HG03575 (cell line): Measurements from ENCODE around the gene FNDC3A.
A peak's percentile ranks its signal among the peaks of the same experiment; 100 is the strongest.
"Not testable (repeated sequence)": the region's sequence is repeated elsewhere in the genome, so short reads cannot be mapped to it uniquely, and the experiment has no call there.

Experiments used
- ATAC-seq: cut with Tn5 transposase; IDR thresholded peaks from one replicate; pipeline ENCODE4 v1.9.1; 2021; ENCODE audit not compliant: unreplicated experiment, insufficient number of reproducible peaks, low FRiP score; ENCODE audit errors: extremely low read depth

Gene FNDC3A

DNA sequence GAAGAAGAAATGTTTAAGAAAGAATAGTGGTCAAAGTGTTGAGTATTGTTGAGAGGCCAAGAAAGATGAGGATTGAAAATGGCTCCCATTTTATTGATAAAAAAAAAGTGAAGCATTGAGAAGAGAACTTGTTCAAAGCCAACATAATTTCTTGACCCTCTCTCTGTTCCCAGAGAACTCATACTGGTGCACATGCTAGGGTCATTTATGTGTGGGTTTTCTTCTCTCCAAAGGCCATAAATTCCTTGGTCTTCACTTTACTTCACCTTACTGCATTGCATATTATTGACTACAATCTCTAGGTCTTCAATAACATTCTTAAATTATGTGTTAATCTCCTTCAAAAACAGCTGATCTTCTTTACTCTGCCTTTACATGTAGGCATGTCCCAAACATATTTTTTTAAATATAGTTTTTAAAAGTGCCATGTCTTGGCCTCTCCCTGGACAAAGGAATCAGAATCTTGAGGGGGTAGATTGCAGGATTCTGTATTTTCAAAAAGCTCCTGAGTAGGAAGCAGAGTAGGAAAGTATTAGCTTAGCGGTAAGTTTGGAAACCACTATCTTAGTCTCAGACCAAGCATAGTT, 1.8 kb upstream of the FNDC3A start:
- ATAC-seq, result no peak

DNA sequence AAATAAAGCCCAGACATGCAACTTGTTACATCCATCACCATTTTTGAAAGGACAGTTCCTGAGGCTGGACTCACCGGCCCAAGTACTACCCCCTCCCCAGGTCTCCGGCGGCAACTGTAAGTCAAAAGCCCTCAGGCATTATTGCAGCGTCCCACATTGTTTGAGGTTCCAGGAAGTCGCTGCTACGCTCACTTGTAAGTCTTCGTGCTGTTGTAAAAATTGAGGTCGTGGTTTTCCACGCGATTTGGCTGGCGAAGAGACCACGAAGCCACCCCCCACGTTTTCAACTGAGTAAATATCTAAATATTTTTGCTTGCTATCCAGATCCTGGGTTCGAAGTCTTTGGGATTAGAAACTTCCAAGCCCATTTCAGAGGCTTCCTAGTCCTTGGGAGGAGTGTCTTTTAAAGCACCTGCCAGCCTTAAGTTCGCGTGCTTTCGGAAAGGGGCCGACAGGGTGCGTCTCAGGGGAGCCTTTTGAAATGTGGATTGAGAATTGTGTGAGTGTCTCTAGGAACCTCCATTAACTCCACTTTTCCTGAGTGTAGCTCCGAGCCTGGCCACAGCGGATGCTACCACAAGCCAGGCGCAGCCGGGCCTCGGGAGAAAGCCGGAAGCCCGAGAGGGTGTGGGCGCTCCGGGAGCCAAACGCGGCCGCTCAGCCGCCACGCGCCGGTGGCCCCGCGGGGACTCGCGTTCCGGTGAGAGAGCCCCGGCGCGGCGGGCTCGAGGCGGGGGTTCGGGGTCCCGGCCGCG, 434 bp upstream of the FNDC3A start:
- ATAC-seq, result no peak

DNA sequence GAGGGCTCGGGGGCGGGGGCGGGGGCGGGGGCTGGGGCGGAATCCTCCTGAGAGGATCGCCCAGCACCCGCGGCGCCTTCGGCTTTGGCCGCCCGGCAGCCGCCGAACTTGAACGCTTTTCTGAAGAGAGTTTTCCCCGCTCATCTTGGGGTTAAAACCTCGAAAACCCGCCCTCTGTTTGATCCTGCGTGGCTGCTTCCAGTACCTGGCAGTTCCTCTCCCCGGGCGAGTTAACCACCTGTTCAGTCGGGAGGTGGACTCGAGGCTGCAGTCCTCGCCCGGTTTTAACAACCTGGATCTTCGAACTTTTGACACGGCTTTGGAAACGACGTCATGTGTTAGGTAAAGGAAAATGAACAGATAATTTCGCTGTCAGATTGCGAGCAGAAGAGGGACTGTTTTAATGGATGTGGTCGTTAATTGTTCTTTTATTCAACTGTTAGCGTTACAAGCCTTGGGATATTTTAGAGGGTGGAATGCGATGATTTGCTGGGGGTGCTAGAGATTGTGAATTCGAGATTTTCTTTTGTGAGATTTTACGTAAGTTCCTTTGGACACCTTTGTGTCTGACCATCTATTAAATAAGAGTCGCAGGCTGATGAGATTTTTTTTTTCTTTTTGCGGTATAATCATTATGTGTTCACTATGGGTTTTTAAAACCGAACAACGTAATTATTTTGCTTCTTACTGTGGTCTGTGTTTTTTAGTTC, 1.0 kb downstream of the FNDC3A start:
- ATAC-seq, result no peak

GRCh38 chr13:48977286-48977625, 1.5 kb downstream of the FNDC3A start:
- ATAC-seq, result no peak

GRCh38 chr13:48977973-48978372, 2.3 kb downstream of the FNDC3A start:
- no peak for ATAC-seq

DNA sequence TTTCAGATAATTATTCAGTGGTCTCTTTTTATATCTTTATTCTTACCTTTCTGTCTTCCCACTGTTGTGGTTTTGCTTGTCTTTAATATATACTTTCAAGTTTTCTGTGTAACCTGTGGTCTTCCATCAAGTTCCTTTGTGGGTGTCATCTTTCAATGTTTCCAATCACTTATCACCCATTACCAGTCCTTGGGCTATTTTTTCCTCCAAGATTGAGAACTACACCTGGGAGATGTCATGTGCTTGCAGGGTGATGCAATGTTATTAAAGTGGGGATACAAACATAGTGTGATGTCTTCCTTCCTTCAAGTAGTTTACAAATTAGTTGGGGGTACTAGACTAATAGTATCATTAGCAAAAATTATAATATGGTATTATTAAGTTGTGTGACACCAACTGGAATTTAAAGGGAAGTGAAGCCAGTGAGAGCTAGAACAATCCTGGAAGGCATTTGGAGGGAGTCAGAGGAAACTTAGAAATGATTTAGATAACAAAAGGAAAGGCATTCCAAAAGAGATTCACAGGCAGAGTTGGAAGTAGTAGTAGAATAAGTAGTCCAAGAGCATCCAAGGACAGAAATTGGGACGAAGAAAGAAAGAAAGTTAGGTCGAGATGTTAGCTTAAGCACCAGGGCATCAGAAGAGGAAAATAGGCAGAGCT, 3.4 kb downstream of the FNDC3A start:
- no peak for ATAC-seq

DNA sequence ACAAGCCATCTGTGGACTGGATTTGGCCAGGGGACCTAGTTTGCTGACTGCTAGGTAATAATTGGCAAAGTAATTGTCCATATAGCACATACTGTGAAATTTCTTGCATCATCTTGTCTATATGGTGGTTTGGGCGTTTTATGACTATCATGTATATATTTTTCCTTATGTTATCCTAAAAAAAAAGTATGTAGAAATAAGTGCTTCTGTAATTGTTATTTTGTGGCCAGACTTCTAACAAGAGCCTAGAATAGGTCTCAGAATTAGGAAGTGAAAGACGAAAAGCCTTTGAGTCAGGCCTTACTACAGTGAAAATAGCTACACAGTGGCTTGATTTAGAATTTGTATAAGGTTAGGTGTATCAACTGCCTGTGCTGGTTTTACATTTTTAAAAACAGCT, 4.2 kb downstream of the FNDC3A start:
- ATAC-seq, result peak; percentile 39

GRCh38 chr13:48983331-48983730, 7.6 kb downstream of the FNDC3A start:
- no peak for ATAC-seq

- ATAC-seq, result no peak
Measured at GRCh38 chr13:48985756-48986155, 10.0 kb downstream of the FNDC3A start.

- no peak for ATAC-seq
Measured at GRCh38 chr13:48990900-48991299, 15.2 kb downstream of the FNDC3A start.

GRCh38 chr13:48993150-48993549, 17.4 kb downstream of the FNDC3A start:
- ATAC-seq, result no peak

- ATAC-seq, result no peak
Measured at GRCh38 chr13:48994706-48995105, 19.0 kb downstream of the FNDC3A start.

DNA sequence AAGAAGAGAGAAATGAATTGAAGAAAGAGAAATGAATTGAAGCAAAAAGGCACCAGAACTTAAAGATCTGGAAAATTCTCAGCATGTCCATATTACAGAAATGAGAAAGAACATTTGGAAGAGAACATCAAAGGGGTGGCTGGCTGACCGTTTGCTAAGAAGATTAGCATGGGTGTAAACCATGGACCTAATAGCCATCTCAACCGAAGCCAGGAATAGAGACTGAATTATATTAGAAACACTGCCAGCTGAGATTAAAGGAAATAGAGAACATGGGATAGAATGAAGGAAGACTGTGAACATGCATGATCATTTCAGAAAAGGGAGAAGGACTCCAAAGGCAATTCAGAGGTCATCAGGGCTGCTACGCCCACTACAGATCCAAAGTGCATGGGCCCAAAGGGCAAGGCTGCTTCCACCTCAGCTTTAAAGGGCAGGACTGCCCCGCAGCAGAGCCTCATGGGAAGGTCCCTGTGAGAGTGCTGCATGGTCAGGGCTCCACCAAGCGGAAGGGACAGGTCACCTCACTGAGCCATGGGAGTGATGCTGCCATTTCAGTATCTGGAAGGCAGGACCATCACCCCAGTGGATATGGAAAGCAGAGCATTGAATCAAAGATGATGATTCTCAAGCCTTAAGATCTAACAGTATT, 23.1 kb downstream of the FNDC3A start:
- ATAC-seq, result no peak

GRCh38 chr13:49000247-49000646, 24.5 kb downstream of the FNDC3A start:
- ATAC-seq, result no peak

DNA sequence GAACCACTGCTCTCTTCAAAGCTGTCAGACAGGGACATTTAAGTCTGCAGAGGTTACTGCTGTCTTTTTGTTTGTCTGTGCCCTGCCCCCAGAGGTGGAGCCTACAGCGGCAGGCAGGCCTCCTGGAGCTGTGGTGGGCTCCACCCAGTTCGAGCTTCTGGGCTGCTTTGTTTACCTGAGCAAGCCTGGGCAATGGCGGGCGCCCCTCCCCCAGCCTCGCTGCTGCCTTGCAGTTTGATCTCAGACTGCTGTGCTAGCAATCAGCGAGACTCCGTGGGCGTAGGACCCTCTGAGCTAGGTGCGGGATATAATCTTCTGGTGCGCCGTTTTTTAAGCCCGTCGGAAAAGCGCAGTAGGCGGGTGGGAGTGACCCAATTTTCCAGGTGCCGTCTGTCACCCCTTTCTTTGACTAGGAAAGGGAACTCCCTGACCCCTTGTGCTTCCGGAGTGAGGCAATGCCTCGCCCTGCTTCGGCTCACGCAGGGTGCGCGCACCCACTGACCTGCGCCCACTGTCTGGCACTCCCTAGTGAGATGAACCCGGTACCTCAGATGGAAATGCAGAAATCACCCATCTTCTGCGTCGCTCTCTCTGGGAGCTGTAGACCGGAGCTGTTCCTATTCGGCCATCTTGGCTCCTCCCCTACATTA, 43.4 kb downstream of the FNDC3A start:
- ATAC-seq, result not testable (repeated sequence)

DNA sequence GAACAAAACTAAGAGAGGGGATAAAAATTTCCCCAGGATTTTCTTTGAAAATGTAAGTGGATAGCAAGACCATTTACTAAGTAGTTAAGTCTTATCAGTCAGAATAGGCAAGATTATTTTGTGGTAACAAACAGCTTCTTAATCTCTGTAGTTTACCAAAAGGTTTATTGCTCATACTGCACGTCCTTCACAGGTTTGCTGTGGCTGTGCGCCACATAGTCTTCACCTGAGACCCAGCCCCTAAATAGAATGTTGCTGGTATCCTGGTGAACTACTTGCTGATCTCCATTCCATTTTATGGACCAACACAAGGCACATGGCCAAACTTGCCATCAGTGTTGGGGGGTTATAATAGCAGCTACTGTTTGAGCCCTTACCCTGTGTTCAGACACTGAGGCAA, 44.6 kb downstream of the FNDC3A start:
- ATAC-seq, result no peak

DNA sequence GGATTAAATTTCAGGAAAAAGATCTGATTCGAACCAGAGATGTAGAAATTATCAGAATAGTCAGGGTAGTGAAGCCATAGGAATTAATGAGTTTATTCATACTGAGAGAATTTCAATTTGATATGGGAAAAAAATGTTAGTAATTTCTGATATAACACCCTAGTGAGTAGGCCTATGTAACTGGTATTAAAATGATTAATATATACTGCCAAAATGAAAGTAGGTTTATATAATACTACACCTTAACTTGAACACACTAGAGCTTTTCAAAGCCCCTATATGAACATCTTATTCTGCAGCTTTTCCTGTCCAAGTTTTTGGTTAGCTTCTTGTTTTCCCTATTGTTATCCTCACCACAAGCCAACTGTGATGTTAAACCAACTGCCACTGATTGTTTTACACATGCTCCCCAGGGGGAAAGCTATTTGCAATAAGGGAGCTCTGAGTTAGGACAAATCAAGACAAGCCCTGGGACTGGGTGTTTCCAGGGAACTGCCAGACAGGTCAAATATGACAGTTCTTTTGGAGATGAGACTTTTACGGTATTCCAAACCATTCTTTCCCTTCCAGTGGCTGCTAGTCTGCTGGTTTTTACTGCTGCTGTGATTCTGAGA, 45.3 kb downstream of the FNDC3A start:
- ATAC-seq, result no peak

DNA sequence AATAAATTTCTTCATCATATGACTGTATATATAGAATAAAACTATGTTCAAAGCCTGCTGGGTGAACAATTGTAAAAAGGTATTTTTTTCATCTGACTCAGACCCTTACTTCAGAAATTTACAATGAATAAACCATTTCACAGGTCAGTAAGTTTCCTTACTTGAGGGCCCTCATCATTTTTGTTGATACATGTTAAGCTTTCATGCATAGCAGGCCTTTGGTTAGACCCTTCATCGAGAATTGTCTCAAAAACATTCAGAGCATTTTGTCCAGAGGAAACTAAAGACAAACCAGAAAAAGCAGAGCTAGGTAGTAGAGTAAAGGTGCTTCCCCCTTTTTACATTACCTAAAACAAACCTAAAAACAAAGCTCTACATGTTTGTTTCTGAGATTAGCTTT, 46.2 kb downstream of the FNDC3A start:
- ATAC-seq, result no peak
